DLD1 (cell line): ENCODE measurements around the gene RNU6-7.

Experiments
- in situ Hi-C: cut with HindIII; loops from 2 replicates; pipeline ENCODE4 v1.10.0; 2017; ENCODE audit warnings: low sequenced_read_pairs

RNU6-7 gene

DNA sequence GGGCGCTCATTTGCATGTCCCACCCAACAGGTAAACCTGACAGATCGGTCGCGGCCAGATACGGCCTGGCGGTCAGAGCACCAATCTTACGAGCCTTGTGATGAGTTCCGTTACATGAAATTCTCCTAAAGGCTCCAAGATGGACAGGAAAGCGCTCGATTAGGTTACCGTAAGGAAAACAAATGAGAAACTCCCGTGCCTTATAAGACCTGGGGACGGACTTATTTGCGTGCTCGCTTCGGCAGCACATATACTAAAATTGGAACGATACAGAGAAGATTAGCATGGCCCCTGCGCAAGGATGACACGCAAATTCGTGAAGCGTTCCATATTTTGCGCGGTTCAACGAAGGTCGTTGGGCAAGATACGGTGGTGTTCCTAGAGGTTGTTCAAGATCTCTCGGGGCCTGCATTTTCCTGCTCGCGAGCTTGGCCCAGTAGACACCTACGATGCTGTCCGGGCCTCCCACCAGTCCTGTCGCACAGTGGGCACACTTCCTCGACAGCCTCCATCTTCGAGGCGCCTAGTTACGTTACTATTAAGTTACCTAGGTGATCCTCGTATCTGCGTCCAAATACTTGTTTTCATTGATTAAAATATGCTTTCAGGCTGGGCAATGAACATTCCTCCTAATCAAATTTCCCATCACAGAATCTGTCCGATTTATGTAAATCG lies at the start of gene RNU6-7:
RNU6-7 (plus strand) TSS at position 230 of the 675 bp plus-strand sequence.
- in situ Hi-C loops, result no loop called here

GRCh38 chr14:32166029-32166428 lies 35.8 kb upstream of the RNU6-7 start:
- in situ Hi-C loops, result no loop called here

GRCh38 chr14:32166924-32167323 lies 34.9 kb upstream of the RNU6-7 start:
- in situ Hi-C loops, result no loop called here

- in situ Hi-C loops, result no loop called here
Observed at GRCh38 chr14:32167907-32168306, 33.9 kb upstream of the RNU6-7 start.

- in situ Hi-C loops, result no loop called here
Observed at GRCh38 chr14:32169191-32169590, 32.7 kb upstream of the RNU6-7 start.

GRCh38 chr14:32171469-32171868 lies 30.4 kb upstream of the RNU6-7 start:
- in situ Hi-C loops, result no loop called here

DNA sequence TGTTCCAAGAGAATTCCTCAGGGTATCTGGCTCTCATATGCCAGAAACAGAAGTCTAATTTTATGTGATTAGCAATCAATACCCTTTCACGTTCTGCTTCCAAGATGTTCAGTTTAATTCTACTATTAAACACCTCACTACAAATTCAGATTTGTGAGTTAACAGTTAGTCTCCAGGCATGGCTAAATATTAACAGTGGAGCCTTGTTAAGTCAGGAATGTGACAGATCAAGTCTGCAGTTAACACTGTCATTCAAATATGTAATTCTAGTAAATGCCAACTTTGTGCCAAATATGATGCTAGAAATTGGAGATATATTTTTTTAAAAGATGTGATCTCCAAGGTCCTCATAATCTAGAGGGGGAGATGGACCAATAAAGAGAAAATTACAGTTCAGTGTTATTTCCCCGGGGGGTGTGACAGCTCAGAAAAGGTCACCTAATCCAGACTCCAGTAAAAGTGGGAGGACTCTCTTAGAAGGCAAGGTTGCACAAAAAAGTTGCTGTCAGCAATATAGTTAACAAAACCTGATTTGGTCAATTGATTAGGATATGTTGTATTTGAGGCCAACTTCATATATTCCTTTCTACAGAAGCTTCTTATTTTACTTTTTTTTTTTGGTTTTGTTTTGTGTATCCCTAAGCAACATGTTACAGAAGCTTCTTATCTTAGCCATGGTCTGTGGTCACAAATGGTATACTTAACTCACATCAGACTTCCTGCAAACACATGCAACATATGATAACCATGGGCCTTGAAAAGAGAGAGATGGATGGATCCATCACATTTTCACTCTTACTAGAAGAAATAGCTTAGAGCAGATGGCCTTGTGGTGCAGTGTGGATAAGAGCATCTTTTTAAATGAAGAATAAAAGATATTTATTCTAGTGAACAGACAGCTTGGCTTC lies 18.4 kb upstream of the RNU6-7 start:
- in situ Hi-C loops, result no loop called here

- in situ Hi-C loops, result no loop called here
Observed at GRCh38 chr14:32185097-32185496, 16.7 kb upstream of the RNU6-7 start.

DNA sequence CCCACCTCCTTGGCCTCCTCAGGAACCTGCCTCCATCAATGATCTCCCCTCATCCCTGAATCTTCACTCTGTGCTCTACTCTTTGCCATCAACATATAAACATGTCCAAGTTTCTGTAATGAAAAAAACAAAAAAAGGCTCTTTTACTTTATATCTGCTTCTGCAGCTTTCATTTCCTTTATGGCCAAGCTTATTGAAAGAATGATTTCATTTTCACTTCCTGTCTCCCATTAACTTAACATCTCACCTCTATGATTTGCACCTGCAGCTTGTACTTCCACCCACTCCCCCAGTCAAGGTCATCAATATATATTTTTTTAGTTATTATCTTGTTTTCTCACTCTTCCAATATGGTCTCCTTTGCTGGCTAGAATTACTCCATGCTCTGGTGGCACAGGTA lies 15.6 kb upstream of the RNU6-7 start:
- in situ Hi-C loops, result no loop called here

DNA sequence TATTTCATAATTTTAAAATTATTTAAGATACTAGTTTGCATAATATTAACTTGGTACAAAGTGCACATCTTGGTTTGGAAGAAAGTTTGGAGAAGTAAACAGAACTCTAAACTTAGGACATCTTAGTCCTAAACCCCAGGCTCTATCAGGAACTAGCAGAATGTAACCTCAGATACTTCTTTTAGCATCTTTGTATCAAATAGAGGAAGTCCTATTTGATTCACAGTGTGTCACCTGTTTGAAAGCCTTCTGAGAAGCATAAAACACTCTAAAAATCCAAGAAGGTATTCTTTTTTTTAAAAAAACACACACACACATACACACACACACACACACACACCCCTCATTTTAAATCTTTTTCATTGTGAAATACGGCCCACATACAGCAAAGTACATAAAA lies 12.0 kb upstream of the RNU6-7 start:
- in situ Hi-C loops, result no loop called here

GRCh38 chr14:32190673-32191072 lies 11.2 kb upstream of the RNU6-7 start:
- in situ Hi-C loops, result no loop called here

- in situ Hi-C loops, result no loop called here
Observed at GRCh38 chr14:32192712-32193373, 9.0 kb upstream of the RNU6-7 start.

GRCh38 chr14:32193532-32193931 lies 8.3 kb upstream of the RNU6-7 start:
- in situ Hi-C loops, result no loop called here

DNA sequence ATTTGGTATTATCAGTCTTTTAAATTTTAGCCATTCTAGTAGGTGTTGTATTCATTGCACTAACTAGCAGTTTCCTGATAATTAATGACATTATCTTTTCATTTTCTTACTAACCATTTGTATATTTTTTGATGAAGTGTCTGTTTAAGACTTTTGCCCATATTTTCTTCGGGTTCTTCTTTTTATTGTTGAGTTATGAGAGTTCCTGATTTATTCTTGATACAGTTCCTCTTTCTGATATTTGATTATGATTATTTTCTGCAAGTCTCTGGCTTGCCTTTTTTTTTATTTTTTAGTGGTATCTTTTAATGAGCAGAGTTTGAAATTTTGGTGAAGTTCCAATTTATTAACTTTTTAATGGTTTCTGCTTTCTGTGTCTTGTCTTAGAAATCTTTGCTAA lies 6.2 kb upstream of the RNU6-7 start:
- in situ Hi-C loops, result no loop called here

DNA sequence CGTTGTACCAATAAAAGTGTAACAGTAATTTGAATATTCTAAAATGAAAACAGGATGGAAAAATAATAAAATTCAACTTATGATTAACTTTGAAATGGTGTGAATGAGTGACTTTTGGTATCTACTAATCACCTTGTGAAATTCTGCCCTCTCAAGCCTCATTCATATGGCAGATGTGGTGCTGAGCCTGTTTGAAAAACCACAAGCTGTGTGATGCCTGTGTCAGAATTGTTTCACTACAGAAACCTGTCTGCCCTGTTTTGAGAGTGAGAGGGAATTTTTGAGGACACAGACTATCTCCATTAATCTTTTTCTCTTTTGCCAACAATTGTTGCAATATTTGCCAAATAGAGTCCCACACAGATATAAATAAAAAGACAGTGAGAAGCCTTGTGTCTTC lies 3.9 kb upstream of the RNU6-7 start:
- in situ Hi-C loops, result no loop called here

DNA sequence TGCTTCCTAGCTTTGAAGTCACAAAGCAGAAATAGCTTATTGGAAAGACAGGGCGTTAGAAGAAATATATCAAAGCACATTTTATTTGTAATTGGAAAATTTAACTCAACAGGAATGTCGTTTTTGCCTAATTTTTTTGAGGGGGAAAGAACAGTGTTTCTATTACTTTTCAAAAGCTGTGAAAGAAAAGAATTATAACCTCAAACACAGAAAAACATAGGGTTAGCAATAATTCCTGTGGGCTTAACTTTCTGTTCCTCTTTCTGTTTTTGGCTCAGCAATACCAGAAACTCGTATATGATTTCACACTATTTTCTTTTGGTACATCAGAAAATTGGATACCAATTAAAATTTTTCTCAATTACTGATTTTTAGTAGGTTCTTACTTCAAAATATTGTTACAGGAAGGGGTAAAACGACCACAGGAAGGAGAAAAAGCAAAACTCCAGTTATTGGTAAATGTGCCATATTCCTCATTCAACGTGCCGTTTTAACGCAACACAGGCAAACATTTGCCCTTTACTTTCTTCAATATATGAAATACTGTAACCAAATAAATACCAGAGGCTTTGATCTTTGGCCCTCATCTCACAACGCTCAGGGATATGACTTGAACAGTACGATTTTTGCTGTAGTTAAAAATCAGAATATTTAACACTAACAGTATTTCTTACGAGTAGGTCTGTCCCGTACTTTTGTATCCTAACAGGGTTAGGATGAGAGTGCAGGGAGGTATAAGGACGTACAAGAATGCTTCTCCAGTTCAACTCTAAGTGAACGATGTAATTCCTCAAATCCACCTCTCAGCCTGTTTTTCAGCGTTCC lies 1.3 kb upstream of the RNU6-7 start:
- in situ Hi-C loops, result no loop called here

DNA sequence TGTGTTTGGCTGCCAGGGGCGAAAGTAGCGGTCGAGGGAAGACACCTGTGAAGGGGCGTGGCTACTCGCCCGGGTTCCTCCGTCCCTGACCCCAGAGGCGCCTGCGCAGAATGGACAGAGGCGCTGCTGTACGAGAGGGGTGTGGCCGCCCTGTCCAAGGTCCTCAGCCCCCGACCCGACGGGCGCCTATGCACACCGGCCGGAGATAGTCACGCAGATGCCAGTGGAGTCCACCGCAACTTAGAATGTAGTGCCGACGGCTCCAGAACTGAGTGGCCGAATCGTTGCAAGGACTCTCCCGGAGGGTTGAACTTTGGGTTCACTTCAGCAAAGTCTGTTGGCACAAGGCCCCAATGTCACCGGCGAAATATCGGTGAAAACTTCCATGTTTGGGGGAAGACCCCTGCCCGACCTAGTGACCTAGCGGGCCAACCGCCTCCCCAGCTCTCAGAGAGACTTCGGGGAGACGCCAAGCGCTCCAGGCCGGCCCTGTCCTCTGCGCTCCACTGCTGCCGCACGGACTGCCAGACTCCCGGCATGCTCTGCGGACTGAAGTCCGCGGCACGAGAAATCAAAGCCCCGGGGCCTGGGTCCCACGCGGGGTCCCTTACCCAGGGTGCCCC lies 541 bp upstream of the RNU6-7 start:
- in situ Hi-C loops, result no loop called here

GRCh38 chr14:32202491-32202997 lies 699 bp downstream of the RNU6-7 start:
- in situ Hi-C loops, result no loop called here

DNA sequence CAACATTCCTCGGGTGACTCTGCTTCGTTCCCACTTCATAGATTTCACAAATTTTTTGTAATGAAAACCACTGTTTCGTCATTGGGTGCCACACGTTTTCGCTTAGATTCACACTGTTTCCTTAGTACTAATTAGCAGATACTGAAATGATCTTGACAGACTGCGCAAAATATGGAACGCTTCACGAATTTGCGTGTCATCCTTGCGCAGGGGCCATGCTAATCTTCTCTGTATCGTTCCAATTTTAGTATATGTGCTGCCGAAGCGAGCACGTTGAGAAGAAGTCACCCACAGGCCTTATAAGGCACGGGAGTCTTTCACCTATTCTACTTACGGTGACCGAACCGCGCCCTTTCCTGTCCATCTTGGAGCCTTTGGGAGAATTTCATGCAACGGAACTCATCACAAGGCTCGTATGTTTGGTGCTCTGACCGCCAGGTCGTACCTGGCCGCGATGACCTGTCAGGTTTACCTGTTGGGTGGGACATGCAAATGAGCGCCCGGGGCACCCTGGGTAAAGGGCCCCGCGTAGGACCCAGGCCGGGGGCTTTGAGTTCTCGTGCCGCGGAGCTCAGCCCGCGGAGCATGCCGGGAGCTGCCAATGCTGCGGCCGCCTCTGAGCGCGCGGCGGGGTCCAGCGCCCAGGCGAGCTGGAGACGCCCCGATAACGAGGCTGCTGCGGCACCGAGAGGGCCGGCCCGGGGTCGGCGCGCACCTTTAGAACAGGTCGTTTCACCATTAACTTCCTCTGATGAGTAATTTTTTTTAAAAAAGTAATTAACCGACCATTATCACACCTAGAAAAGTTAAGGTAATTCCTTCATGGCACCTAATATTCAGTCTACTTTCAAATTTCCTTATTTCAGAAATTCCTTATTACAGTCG lies 1.4 kb downstream of the RNU6-7 start, which contains the start of gene RNU6-8:
RNU6-8 (minus strand) TSS at position 272 of the 885 bp plus-strand sequence.
- in situ Hi-C loops, result no loop called here
